GM19452 (cell line): Measurements from ENCODE around the gene ETFA.

ENCODE experiments used
- ATAC-seq: cut with Tn5 transposase; IDR thresholded peaks from one replicate; pipeline ENCODE4 v1.9.1; 2021; ENCODE audit not compliant: unreplicated experiment

ETFA gene

GRCh38 chr15:76221085-76221767, 90.0 kb downstream of the ETFA start:
- ATAC-seq, result no peak

GRCh38 chr15:76217882-76218217, 93.4 kb downstream of the ETFA start:
- ATAC-seq, result no peak

- ATAC-seq, result no peak
Measured at GRCh38 chr15:76217029-76217881, 94.0 kb downstream of the ETFA start.

GRCh38 chr15:76215634-76216033, 95.6 kb downstream of the ETFA start:
- no peak for ATAC-seq

GRCh38 chr15:76209942-76210341, 101.3 kb downstream of the ETFA start:
- ATAC-seq, result no peak

GRCh38 chr15:76209523-76209922, 101.7 kb downstream of the ETFA start:
- no peak for ATAC-seq

GRCh38 chr15:76208786-76209424, 102.4 kb downstream of the ETFA start:
- ATAC-seq, result no peak

GRCh38 chr15:76208084-76208785, 103.0 kb downstream of the ETFA start:
- no peak for ATAC-seq

GRCh38 chr15:76206325-76206976, 104.8 kb downstream of the ETFA start:
- ATAC-seq, result no peak

- no peak for ATAC-seq
Measured at GRCh38 chr15:76204916-76205460, 106.3 kb downstream of the ETFA start.

GRCh38 chr15:76204109-76204845, 107.0 kb downstream of the ETFA start:
- no peak for ATAC-seq

GRCh38 chr15:76203346-76204108, 107.7 kb downstream of the ETFA start:
- ATAC-seq, result no peak

- no peak for ATAC-seq
Measured at GRCh38 chr15:76201536-76202255, 109.6 kb downstream of the ETFA start.

GRCh38 chr15:76200641-76201105, 110.6 kb downstream of the ETFA start:
- ATAC-seq, result no peak

GRCh38 chr15:76200083-76200465, 111.2 kb downstream of the ETFA start:
- no peak for ATAC-seq

- ATAC-seq, result no peak
Measured at GRCh38 chr15:76199106-76200082, 111.9 kb downstream of the ETFA start.

GRCh38 chr15:76198456-76199105, 112.7 kb downstream of the ETFA start:
- no peak for ATAC-seq
